BLaER1 (cell line): ENCODE measurements around the gene BICC1.

ENCODE experiments used
- H3K27ac ChIP-seq: shearing (Covaris generic); formaldehyde crosslinking; 2 replicates; pipeline ENCODE4 v1.8.1; 2022
- H3K27me3 ChIP-seq: shearing (Covaris generic); formaldehyde crosslinking; 2 replicates; pipeline ENCODE4 v1.8.1; 2022
- H3K36me3 ChIP-seq: shearing (Covaris generic); formaldehyde crosslinking; 2 replicates; pipeline ENCODE4 v1.8.1; 2022
- H3K4me1 ChIP-seq: shearing (Covaris generic); formaldehyde crosslinking; 2 replicates; pipeline ENCODE4 v1.8.1; 2022
- H3K4me2 ChIP-seq: shearing (Covaris generic); formaldehyde crosslinking; 2 replicates; pipeline ENCODE4 v1.8.1; 2022
- H3K4me3 ChIP-seq: shearing (Covaris generic); formaldehyde crosslinking; 2 replicates; pipeline ENCODE4 v1.8.1; 2022
- H3K9ac ChIP-seq: shearing (Covaris generic); formaldehyde crosslinking; 2 replicates; pipeline ENCODE4 v1.8.1; 2022
- H3K9me3 ChIP-seq: shearing (Covaris generic); formaldehyde crosslinking; 2 replicates; pipeline ENCODE4 v1.8.1; 2022
- H4K20me1 ChIP-seq: shearing (Covaris generic); formaldehyde crosslinking; 2 replicates; pipeline ENCODE4 v1.8.1; 2022
- Cebpa-rat ChIP-seq: shearing (Covaris generic); IDR thresholded peaks from 2 replicates; pipeline ENCODE4 v1.8.1; 2022

Gene BICC1

DNA sequence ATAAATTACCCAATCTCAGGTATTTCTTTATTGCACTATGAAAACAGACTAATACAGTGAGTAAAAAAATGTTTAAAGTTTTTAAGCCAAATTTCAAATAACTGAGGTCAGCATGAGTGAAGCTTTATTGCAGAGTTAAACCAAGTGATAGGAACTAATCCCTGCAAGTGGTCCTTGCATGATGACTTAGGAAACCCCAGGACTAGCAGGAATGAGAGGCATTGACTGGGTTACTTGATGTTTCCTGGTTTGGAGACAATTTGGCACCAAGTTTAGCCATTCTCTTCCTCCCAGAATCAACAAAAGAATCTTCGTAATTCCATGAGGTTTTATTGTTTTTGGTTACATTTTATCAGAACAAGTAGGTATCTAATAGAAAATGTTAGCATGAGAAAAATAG is 194.2 kb downstream of the BICC1 start:
- Histone ChIP-seq H3K4me2 (no peak overlapping the region), H3K27me3 (no peaks in the 10 kb centered on the region), H3K4me3 (no peak overlapping the region), H3K27ac (no peak overlapping the region), H3K4me1 (no peaks in the 10 kb centered on the region), H3K9ac (no peak overlapping the region), H3K9me3 (no peaks in the 10 kb centered on the region), H3K36me3 (no peaks in the 10 kb centered on the region), H4K20me1 (no peaks in the 10 kb centered on the region)
- no peak for TF ChIP-seq Cebpa-rat

DNA sequence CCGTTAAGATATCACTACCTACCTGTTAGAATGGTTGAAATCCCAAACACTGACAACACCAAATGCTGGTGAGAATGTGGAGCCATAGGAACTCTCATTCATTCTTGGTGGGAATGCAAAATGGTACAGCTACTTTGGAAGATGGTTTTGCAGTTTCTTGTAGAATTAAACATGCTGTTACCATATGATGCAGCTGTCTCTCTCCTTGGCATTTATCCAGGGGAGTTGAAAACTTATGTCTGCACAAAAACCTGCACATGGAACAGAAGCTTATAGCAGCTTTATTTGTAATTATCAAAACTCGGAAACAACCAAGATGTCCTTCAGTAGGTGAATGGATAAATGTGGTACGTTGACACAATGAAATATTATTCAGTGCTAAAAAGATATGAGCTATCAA is 199.5 kb downstream of the BICC1 start:
- no peaks in the 10 kb centered on the region for H3K9me3 ChIP-seq
- H3K36me3 ChIP-seq: no peaks in the 10 kb centered on the region
- no peak overlapping the region for H3K4me2 ChIP-seq
- H3K4me1 ChIP-seq: no peaks in the 10 kb centered on the region
- no peak overlapping the region for H3K9ac ChIP-seq
- no peaks in the 10 kb centered on the region for H4K20me1 ChIP-seq
- TF ChIP-seq Cebpa-rat: no peak
- H3K27me3 ChIP-seq: no peaks in the 10 kb centered on the region
- no peak overlapping the region for H3K4me3 ChIP-seq
- H3K27ac ChIP-seq: no peak overlapping the region

DNA sequence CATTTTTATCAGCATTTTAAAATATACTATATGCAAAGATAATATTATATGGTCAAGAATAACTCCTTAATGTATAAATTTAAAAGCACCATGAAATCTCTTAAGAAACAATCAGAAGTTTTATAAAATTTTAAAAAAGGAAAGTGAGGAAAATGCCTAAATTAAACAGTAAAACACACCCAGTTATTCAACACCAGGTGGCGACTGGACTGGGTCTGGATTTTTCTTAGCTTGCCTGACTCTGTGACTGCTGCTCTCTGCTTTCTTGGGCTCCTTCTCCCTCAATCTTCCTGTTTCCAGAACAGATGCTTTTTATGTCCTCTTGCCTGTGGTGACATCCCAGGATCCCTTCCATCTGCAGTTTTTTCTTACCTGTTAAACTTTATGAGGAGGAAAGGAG is 200.3 kb downstream of the BICC1 start:
- Histone ChIP-seq H3K9ac (no peak overlapping the region), H3K4me1 (no peaks in the 10 kb centered on the region), H3K4me2 (no peak overlapping the region), H4K20me1 (no peaks in the 10 kb centered on the region), H3K4me3 (no peak overlapping the region), H3K36me3 (no peaks in the 10 kb centered on the region), H3K27me3 (no peaks in the 10 kb centered on the region), H3K27ac (no peak overlapping the region), H3K9me3 (no peaks in the 10 kb centered on the region)
- no peak for TF ChIP-seq Cebpa-rat

DNA sequence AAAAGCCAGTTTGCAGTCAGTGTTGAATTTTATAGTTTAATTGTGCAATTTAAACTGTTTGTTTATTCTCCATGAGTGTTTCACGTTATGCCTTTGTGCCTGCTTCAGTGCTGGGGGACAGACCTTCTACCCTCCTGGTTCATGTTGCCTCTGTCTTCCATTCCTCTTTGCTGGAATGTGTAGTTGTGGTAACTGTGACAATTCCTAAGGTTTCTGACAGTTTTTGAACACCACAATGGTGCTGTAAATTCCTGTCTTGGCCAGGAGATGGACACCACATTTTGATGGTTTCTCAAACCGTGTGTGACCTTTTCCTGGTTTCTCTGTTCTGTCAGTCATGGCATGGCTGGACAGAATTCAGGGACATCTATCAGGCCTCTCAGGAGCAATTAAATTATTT is 201.7 kb downstream of the BICC1 start:
- no peaks in the 10 kb centered on the region for H3K27me3 ChIP-seq
- no peak overlapping the region for H3K27ac ChIP-seq
- no peaks in the 10 kb centered on the region for H4K20me1 ChIP-seq
- H3K9me3 ChIP-seq: no peaks in the 10 kb centered on the region
- TF ChIP-seq Cebpa-rat: no peak
- no peak overlapping the region for H3K9ac ChIP-seq
- H3K4me3 ChIP-seq: no peak overlapping the region
- H3K4me1 ChIP-seq: no peaks in the 10 kb centered on the region
- no peak overlapping the region for H3K4me2 ChIP-seq
- no peaks in the 10 kb centered on the region for H3K36me3 ChIP-seq

DNA sequence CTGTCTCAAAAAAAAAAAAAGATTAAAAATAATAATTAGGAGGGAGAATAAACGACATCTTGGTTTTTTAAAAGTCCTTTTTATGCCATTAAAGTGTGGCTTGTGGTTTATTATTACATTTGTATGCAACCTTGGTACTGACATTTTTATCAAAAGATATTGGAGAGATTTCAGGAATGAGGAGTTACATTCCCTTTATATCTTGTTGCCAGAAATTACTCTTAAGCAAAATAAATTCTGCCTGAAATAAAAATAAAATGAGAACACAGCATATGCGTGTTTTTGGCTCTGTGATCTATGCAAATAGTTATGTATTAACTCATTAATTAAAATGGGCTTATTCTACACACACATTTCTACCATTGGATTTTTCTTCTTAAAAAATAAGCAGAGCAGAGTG is 202.4 kb downstream of the BICC1 start:
- H4K20me1 ChIP-seq: no peaks in the 10 kb centered on the region
- H3K4me2 ChIP-seq: no peak overlapping the region
- H3K4me1 ChIP-seq: no peaks in the 10 kb centered on the region
- no peaks in the 10 kb centered on the region for H3K27me3 ChIP-seq
- no peak for TF ChIP-seq Cebpa-rat
- H3K4me3 ChIP-seq: no peak overlapping the region
- no peak overlapping the region for H3K9ac ChIP-seq
- H3K36me3 ChIP-seq: no peaks in the 10 kb centered on the region
- H3K9me3 ChIP-seq: no peaks in the 10 kb centered on the region
- H3K27ac ChIP-seq: no peak overlapping the region

DNA sequence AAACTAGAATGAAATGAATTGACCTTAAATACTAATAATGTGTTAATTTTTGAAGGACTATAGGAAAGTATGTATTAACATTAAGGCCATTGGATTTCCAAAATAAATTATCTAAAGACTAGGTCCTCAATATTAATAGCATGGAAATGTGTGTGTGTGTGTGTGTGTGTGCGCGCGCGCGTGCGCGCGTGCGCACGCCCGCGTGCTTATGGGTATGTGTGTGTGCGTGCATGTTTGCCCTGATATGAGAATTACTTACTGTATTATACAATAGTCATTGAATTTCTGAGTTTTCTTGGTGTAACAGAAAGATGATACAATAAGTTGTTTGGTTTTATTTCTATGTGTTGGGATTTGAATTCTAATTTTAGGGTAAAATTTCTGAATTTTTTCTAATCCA is 205.9 kb downstream of the BICC1 start:
- Histone ChIP-seq H4K20me1 (no peaks in the 10 kb centered on the region), H3K36me3 (no peaks in the 10 kb centered on the region), H3K27ac (no peak overlapping the region), H3K4me1 (no peaks in the 10 kb centered on the region), H3K9me3 (no peaks in the 10 kb centered on the region), H3K27me3 (no peaks in the 10 kb centered on the region), H3K4me3 (no peak overlapping the region), H3K9ac (no peak overlapping the region), H3K4me2 (no peak overlapping the region)
- no peak for TF ChIP-seq Cebpa-rat

DNA sequence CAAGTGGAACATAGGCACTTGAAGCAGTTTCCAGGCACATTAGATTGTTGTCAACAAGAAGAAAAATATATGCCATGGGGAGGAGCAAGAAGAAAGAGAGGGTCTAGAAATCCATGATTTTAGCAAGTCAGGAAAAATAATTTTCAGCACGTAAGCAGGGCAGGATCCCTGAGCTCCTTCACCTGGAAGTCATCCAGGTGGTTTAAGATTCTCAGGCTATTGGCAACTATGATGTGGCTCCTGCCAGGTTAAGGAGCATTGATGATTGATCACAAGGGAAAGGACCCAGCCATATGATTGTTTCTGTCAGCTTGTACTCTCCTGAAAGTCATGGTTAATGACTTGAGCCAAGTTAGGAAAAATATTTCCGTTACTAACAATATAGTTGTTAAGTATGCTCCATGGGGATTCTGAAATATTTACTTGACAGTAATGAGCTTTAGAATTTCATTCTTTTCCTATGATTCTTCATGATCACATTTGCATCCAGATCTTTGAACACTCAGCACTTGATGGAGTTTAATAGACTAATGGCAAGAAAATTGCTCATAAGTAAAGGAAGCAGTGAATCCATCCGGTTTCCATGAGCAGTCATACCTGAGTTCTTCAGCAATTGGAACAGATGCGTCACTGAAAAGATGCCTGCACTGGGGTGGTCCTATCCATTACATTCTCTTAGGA is 209.1 kb downstream of the BICC1 start:
- no peak overlapping the region for H3K9ac ChIP-seq
- no peaks in the 10 kb centered on the region for H3K27me3 ChIP-seq
- no peak overlapping the region for H3K4me2 ChIP-seq
- no peaks in the 10 kb centered on the region for H3K4me1 ChIP-seq
- no peaks in the 10 kb centered on the region for H4K20me1 ChIP-seq
- H3K27ac ChIP-seq: no peak overlapping the region
- no peak for TF ChIP-seq Cebpa-rat
- no peaks in the 10 kb centered on the region for H3K9me3 ChIP-seq
- H3K4me3 ChIP-seq: no peak overlapping the region
- H3K36me3 ChIP-seq: no peaks in the 10 kb centered on the region

DNA sequence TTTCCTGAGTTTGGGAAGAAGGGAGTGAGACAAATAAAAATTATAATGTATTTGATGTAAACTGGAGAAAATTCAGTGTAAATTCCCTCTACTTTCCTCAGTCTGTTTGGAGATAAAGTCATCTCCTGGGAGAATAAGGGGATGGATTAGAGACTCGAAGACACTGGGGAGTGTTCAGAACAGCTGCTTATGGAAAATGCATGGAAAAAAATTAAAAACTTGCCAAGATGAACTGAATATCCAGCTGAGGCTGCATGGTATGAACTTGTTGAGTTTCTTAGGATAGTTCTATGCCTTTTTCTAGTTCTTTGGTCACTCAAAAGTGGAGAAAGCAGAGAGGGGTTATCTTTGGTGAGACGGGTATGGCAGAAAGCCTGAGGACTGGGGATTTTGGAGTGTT is 210.5 kb downstream of the BICC1 start:
- TF ChIP-seq Cebpa-rat: no peak
- no peaks in the 10 kb centered on the region for H3K9me3 ChIP-seq
- H4K20me1 ChIP-seq: no peaks in the 10 kb centered on the region
- H3K27ac ChIP-seq: no peak overlapping the region
- no peak overlapping the region for H3K4me2 ChIP-seq
- no peak overlapping the region for H3K9ac ChIP-seq
- no peak overlapping the region for H3K4me3 ChIP-seq
- no peaks in the 10 kb centered on the region for H3K27me3 ChIP-seq
- H3K36me3 ChIP-seq: no peaks in the 10 kb centered on the region
- no peaks in the 10 kb centered on the region for H3K4me1 ChIP-seq

DNA sequence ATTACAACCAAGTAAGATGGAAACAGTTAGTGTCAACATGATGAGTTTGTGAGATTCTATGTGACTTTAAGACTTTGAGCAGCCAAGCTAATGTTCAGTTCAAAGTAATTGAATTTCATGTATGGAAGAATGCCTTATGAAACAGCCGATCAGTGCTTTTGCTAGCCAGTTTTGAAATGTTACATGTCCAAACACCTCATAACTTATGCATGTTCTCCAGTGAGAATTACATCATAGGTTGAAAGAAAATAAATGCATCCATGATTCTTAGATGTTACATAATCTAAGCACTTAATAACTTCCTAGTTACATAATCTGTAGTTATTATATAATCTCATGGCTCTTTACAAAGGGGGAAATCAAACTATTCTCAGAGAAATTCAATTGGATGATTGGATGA is 211.3 kb downstream of the BICC1 start:
- Histone ChIP-seq H3K27ac (no peak overlapping the region), H3K4me2 (no peak overlapping the region), H3K27me3 (no peaks in the 10 kb centered on the region), H3K9me3 (peaks cover 2% of the 10 kb centered on the region; the same call in 1 of the 2 replicates), H4K20me1 (no peaks in the 10 kb centered on the region), H3K36me3 (no peaks in the 10 kb centered on the region), H3K9ac (no peak overlapping the region), H3K4me3 (no peak overlapping the region), H3K4me1 (no peaks in the 10 kb centered on the region)
- no peak for TF ChIP-seq Cebpa-rat

DNA sequence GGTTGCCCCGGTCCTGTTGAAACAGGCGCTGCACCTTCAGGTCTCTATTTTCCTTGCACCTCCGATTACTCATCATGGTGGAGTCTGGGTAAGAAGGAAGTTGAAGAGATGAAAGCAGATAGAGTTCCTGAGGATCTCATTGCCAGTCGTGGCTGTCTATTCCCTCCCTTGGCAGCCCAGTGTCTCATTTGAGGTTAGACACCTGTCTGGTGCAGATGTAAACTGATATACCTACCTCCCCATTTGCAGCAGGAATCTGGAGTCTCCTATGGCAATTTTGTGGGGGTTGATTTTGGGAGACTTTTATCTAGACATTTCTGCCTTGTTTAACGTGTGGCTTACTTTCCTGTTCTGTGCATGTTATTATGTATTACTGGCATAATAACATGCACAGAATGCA is 212.1 kb downstream of the BICC1 start:
- Histone ChIP-seq H3K9ac (no peak overlapping the region), H3K4me3 (no peak overlapping the region), H3K27ac (no peak overlapping the region), H4K20me1 (no peaks in the 10 kb centered on the region), H3K4me2 (no peak overlapping the region), H3K4me1 (no peaks in the 10 kb centered on the region), H3K36me3 (no peaks in the 10 kb centered on the region), H3K27me3 (no peaks in the 10 kb centered on the region), H3K9me3 (peaks cover 10% of the 10 kb centered on the region)
- no peak for TF ChIP-seq Cebpa-rat

DNA sequence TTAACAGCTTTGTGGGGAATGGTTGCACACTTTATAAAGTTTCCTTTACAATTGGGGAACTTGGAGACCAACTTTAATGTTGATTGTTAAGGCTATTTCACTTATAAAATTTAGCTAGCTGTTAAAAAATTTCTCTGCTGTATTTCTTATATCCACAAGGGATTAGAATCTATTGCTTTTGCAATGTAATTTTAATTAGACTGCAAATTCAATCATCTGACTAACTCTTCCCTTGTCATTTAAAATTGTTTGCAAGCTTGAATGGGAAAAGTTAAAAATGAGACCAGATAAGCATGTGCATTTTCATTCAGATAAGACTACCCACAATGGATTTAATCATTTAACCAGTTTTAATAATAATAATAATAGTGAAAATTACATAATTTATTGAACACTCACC is 213.2 kb downstream of the BICC1 start:
- no peak overlapping the region for H3K27ac ChIP-seq
- no peaks in the 10 kb centered on the region for H3K27me3 ChIP-seq
- TF ChIP-seq Cebpa-rat: no peak
- no peaks in the 10 kb centered on the region for H3K36me3 ChIP-seq
- H4K20me1 ChIP-seq: no peaks in the 10 kb centered on the region
- peaks cover 21% of the 10 kb centered on the region for H3K9me3 ChIP-seq
- H3K4me1 ChIP-seq: no peaks in the 10 kb centered on the region
- H3K4me2 ChIP-seq: no peak overlapping the region
- no peak overlapping the region for H3K9ac ChIP-seq
- H3K4me3 ChIP-seq: no peak overlapping the region
